Activated T-helper 9 cell treated with anti-CD3 and anti-CD28 coated beads, Interleukin-2, amount 50 U/mL, for 16 hours (primary cell): ENCODE measurements around the gene TPSAB1.

ENCODE experiments used
- DNase-seq: peaks from one replicate; pipeline ENCODE4 v3.0.0-alpha.2; 2020; ENCODE audit warnings: low read depth

The TPSAB1 gene

GRCh38 chr16:1285669-1286512 lies 45.4 kb downstream of the TPSAB1 start:
- no peak for DNase-seq

GRCh38 chr16:1286513-1287094 lies 46.1 kb downstream of the TPSAB1 start:
- no peak for DNase-seq

GRCh38 chr16:1287982-1288670 lies 47.6 kb downstream of the TPSAB1 start:
- DNase-seq: no peak

- no peak for DNase-seq
Measured at GRCh38 chr16:1288813-1289476, 48.4 kb downstream of the TPSAB1 start.

GRCh38 chr16:1289477-1289866 lies 49.0 kb downstream of the TPSAB1 start:
- no peak for DNase-seq

- no peak for DNase-seq
Measured at GRCh38 chr16:1290063-1290501, 49.6 kb downstream of the TPSAB1 start.

GRCh38 chr16:1290860-1291575 lies 50.5 kb downstream of the TPSAB1 start:
- DNase-seq: no peak

- no peak for DNase-seq
Measured at GRCh38 chr16:1291576-1291974, 51.1 kb downstream of the TPSAB1 start.
